ENCODE measurements around the gene RAB9A.

- TF ChIP-seq EZH2 (IDR thresholded peaks at IDR 0.05; ENCODE audit: borderline replicate concordance, low read depth, low read length, severe bottlenecking) (no peak), CTCF (IDR thresholded peaks at IDR 0.05; ENCODE audit: extremely low read depth in 1 of 2, insufficient read depth in 1 of 2, low read depth in 1 of 2, low read length in 2 of 2) (no peak), POLR2A (IDR thresholded peaks at IDR 0.05; ENCODE audit: low read depth, low read length) (no peak), POLR2AphosphoS5 (IDR thresholded peaks at IDR 0.05; ENCODE audit: insufficient read depth, low read depth, low read length) (no peak), JUN (IDR thresholded peaks at IDR 0.05; ENCODE audit: borderline replicate concordance, insufficient read depth, insufficient read length, low read depth) (no peak), FOS (IDR thresholded peaks at IDR 0.05; ENCODE audit: borderline replicate concordance, insufficient read depth, low read length) (no peak), MYC (IDR thresholded peaks at IDR 0.05; ENCODE audit: low read depth, low read length) (no peak), GATA2 (IDR thresholded peaks at IDR 0.05; ENCODE audit: insufficient read depth, insufficient read length, low read depth, low read length) (no peak)
- TF ChIP-seq, protein P1, sequence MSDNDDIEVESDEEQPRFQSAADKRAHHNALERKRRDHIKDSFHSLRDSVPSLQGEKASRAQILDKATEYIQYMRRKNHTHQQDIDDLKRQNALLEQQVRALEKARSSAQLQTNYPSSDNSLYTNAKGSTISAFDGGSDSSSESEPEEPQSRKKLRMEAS (IDR thresholded peaks at IDR 0.05; ENCODE audit: insufficient read depth, insufficient read length): no peak
Measured at GRCh38 chrX:13719192-13719856, 30.4 kb downstream of the RAB9A start.
